Astrocyte (in vitro differentiated cells and primary cell): ENCODE measurements around the gene UVRAG.

Experiments used
- EZH2 ChIP-seq: IDR thresholded peaks from 2 replicates; pipeline ENCODE4 v1.6.1; 2012; ENCODE audit warnings: mild to moderate bottlenecking, low read length, inconsistent platforms; ENCODE audit not compliant: insufficient read depth
- TF ChIP-seq, protein P1 (sequence below): IDR thresholded peaks from 2 replicates; pipeline ENCODE4 v1.5.1; 2011; ENCODE audit warnings: low read depth, mild to moderate bottlenecking, inconsistent platforms, low read length, moderate library complexity; ENCODE audit not compliant: insufficient read depth

DNA sequence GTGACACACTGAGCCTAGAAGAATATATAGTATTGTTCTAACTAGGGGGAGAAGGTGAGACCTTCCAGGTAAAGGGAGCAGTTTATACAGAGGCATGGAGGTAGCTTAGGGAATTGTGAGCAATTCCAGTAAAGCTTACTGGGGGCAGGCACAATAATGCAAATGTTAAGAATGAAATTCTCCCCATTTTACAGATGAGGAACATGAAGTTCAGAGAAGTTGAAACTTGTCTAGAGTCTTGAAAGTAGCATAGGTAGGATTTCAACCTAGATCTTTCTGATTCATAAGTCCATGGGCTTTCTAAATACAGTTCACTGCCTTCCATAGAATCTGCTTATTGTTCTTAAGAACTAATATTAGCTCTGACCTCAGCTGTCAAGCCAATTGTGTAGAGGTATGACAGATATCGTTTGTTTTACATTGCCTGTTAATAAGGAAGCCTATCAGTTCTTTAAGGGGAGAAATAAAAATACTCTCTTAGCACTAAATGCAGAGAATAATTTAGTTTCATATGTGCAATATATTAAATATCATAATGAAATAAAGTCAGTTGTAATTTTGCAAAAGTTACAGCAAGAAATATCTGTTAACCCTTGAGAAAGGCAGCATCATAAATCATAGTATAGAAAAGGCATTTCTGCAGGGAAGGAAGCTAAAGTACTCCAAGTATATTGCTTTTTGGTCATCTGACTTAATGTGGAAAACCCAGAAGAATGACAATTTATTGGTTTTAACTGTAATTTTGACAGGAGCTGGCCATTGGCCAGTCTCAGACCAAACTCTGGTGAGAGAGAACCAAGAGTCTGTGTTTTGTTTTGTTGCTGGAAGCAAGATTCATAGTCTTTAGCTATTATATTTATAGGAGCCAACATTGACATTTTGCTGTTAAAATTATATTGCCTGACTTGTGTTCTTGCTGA is 181.8 kb downstream of the UVRAG start:
- TF ChIP-seq, protein P1, sequence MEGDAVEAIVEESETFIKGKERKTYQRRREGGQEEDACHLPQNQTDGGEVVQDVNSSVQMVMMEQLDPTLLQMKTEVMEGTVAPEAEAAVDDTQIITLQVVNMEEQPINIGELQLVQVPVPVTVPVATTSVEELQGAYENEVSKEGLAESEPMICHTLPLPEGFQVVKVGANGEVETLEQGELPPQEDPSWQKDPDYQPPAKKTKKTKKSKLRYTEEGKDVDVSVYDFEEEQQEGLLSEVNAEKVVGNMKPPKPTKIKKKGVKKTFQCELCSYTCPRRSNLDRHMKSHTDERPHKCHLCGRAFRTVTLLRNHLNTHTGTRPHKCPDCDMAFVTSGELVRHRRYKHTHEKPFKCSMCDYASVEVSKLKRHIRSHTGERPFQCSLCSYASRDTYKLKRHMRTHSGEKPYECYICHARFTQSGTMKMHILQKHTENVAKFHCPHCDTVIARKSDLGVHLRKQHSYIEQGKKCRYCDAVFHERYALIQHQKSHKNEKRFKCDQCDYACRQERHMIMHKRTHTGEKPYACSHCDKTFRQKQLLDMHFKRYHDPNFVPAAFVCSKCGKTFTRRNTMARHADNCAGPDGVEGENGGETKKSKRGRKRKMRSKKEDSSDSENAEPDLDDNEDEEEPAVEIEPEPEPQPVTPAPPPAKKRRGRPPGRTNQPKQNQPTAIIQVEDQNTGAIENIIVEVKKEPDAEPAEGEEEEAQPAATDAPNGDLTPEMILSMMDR: no peak
- no peak for TF ChIP-seq EZH2
